K562 (cell line): ENCODE data around the gene TEX52. TPM values are rescaled to one million over a fixed set of nuclear protein-coding genes. Genes with fewer than 3 reads are reported as not detected.

ENCODE experiments used
- CBX1 ChIP-seq: sonication (generic); IDR thresholded peaks from 2 replicates; pipeline ENCODE4 v1.6.1; 2016; ENCODE audit warnings: antibody characterized with exemption, low read depth, mild to moderate bottlenecking
- CEBPB ChIP-seq: fragments of 450-650 bp; IDR thresholded peaks from 2 replicates; pipeline ENCODE4 v1.6.1; 2016; ENCODE audit warnings: missing genetic modification characterization, missing compliant biosample characterization
- DIDO1 ChIP-seq: fragments of 450-650 bp; IDR thresholded peaks from 2 replicates; pipeline ENCODE4 v1.6.1; 2016; ENCODE audit warnings: low read depth, missing biosample characterization, missing genetic modification characterization
- ELF1 ChIP-seq: fragments of 200-800 bp; sonication (Bioruptor generic); IDR thresholded peaks from 2 replicates; pipeline ENCODE4 v1.6.1; 2016; ENCODE audit warnings: missing genetic modification characterization, missing compliant biosample characterization
- NR2C2 ChIP-seq, 2 experiments: fragments of 200-800 bp in 1 of 2; sonication (Bioruptor generic) in 1 of 2; sonication (generic) in 1 of 2; formaldehyde crosslinking in 1 of 2; IDR thresholded peaks; 2 replicates each; pipeline versions ENCODE4 v1.6.1 to v1.8.0; 2016 to 2022; ENCODE audit warnings: mild to moderate bottlenecking in 1 of 2, missing compliant biosample characterization in 1 of 2, missing genetic modification characterization in 1 of 2, missing genetic modification reagents in 1 of 2
- POLR2A ChIP-seq: fragments of 450-650 bp; conservative IDR thresholded peaks from 2 replicates; pipeline ENCODE4 v1.6.1; 2016
- PPARD ChIP-seq: fragments of 250-450 bp; sonication (Bioruptor Pico); IDR thresholded peaks from 2 replicates; pipeline ENCODE4 v1.8.0; 2022; ENCODE audit warnings: inconsistent platforms, mild to moderate bottlenecking, moderate library complexity
- REST ChIP-seq, 2 experiments: fragments of 450-650 bp; formaldehyde crosslinking in 1 of 2; IDR thresholded peaks; 2 replicates each; pipeline versions ENCODE4 v1.4.0 to v1.6.1; 2014 to 2020; ENCODE audit warnings: mild to moderate bottlenecking in 2 of 2, borderline replicate concordance in 1 of 2, low read depth in 1 of 2
- SIN3B ChIP-seq: fragments of 450-650 bp; IDR thresholded peaks from 2 replicates; pipeline ENCODE4 v1.6.1; 2017; ENCODE audit warnings: low read depth, mild to moderate bottlenecking, moderate library complexity
- TAL1 ChIP-seq: fragments of 450-650 bp; IDR thresholded peaks from 2 replicates; pipeline ENCODE4 v1.6.1; 2016; ENCODE audit warnings: mild to moderate bottlenecking
- polyA plus RNA-seq, 8 experiments: library from polyadenylated mRNA; depleted of rRNA in 4 of 8; stranded (reverse) in 5 of 8; unstranded in 3 of 8; fragments of >200 nt; fragmentation: Nextera tagmentation in 2 of 8; fragmentation: Illumina TruSeq in 1 of 8; extraction: Ambion mirVana in 2 of 8; extraction: Trizol in 1 of 8; gene quantifications; 2 replicates each; pipeline versions ENCODE4 v1.2.1 to v1.2.3, GENCODE V29; 2011 to 2014; ENCODE audit warnings: inconsistent platforms in 1 of 8, missing spikeins in 1 of 8
- total RNA-seq, 7 experiments: library from RNA; depleted of rRNA in 6 of 7; stranded (reverse); fragments of >200 nt in 6 of 7; fragmentation: Illumina TruSeq in 2 of 7; extraction: Trizol in 2 of 7; gene quantifications; 2 replicates each; pipeline versions ENCODE4 v1.2.1 to v1.2.3, GENCODE V29; 2011 to 2021; ENCODE audit warnings: low replicate concordance in 1 of 7
- TF ChIP-seq, protein P1 (sequence below): fragments of 250-450 bp; sonication (Bioruptor Pico); IDR thresholded peaks from 2 replicates; pipeline ENCODE4 v1.9.0; 2021; ENCODE audit warnings: mild to moderate bottlenecking, inconsistent platforms
- TF ChIP-seq, protein P2 (sequence below): fragments of 250-450 bp; sonication (Bioruptor Pico); IDR thresholded peaks from 2 replicates; pipeline ENCODE4 v1.4.0; 2020

TEX52 gene
- total and polyA plus RNA-seq, 9 of the 15 experiments (the other 6 are each of a cell fraction or from before 2014, with no cell fraction given) = not detected

GRCh38 chr12:2812290-2813213 lies 44.3 kb downstream of the TEX52 start, which contains the start of gene ITFG2 (continued):
- TF ChIP-seq REST (IDR thresholded peaks at IDR 0.05; ENCODE audit: borderline replicate concordance) (peak; percentile 30; the same call in 1 of the 2 replicates), REST (CRISPR knock-in tag; IDR thresholded peaks at IDR 0.05; ENCODE audit: low read depth) (no peak), DIDO1 (tag) (peak; percentile 90), CEBPB (peak; percentile 54; the same call in 1 of the 2 replicates), TAL1 (peak; percentile 17; the same call in 1 of the 2 replicates), POLR2A (peak; percentile 98), CBX1 (peak; percentile 15; the same call in 1 of the 2 replicates), SIN3B (peak; percentile 71), PPARD (CRISPR knock-in tag) (no peak), NR2C2 (CRISPR knock-in tag; IDR thresholded peaks at IDR 0.05) (no peak), NR2C2 (tag; IDR thresholded peaks at IDR 0.05) (peak; percentile 98), ELF1 (peak; percentile 71)
- TF ChIP-seq, protein P1, sequence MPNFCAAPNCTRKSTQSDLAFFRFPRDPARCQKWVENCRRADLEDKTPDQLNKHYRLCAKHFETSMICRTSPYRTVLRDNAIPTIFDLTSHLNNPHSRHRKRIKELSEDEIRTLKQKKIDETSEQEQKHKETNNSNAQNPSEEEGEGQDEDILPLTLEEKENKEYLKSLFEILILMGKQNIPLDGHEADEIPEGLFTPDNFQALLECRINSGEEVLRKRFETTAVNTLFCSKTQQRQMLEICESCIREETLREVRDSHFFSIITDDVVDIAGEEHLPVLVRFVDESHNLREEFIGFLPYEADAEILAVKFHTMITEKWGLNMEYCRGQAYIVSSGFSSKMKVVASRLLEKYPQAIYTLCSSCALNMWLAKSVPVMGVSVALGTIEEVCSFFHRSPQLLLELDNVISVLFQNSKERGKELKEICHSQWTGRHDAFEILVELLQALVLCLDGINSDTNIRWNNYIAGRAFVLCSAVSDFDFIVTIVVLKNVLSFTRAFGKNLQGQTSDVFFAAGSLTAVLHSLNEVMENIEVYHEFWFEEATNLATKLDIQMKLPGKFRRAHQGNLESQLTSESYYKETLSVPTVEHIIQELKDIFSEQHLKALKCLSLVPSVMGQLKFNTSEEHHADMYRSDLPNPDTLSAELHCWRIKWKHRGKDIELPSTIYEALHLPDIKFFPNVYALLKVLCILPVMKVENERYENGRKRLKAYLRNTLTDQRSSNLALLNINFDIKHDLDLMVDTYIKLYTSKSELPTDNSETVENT = peak; percentile 43; the same call in 1 of the 2 replicates
- TF ChIP-seq, protein P2, sequence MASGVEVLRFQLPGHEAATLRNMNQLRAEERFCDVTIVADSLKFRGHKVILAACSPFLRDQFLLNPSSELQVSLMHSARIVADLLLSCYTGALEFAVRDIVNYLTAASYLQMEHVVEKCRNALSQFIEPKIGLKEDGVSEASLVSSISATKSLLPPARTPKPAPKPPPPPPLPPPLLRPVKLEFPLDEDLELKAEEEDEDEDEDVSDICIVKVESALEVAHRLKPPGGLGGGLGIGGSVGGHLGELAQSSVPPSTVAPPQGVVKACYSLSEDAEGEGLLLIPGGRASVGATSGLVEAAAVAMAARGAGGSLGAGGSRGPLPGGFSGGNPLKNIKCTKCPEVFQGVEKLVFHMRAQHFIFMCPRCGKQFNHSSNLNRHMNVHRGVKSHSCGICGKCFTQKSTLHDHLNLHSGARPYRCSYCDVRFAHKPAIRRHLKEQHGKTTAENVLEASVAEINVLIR (CRISPR knock-in tag) = peak; percentile 62
